ENCODE data around the gene CROCC. TPM values are rescaled to one million over a fixed set of nuclear protein-coding genes. Genes with fewer than 3 reads are reported as not detected.
"Not testable (repeated sequence)": the region's sequence is repeated elsewhere in the genome, so short reads cannot be mapped to it uniquely, and the experiment has no call there.

The CROCC gene
- total and polyA plus RNA-seq, 4 donors: 2.9 to 8.3 (median 5.1) TPM

- peak within 1 kb of the TSS in 1 of 3 donors; percentile 48 for H3K4me3 ChIP-seq (ENCODE audit: low read depth in 1 of 3, low read length in 3 of 3)
- not testable (repeated sequence) for H3K27me3 ChIP-seq (ENCODE audit: control insufficient read depth in 4 of 4, insufficient read depth in 4 of 4, low read length in 3 of 4); H3K36me3 ChIP-seq (ENCODE audit: control insufficient read depth in 4 of 4, insufficient read depth in 3 of 4, low read depth in 1 of 4, low read length in 3 of 4); H3K9me3 ChIP-seq (ENCODE audit: control insufficient read depth in 4 of 4, low read length in 3 of 4)
- peak; percentile 76 for DNase-seq (ENCODE audit: low spot score)
- TF ChIP-seq YY1 (IDR thresholded peaks at IDR 0.05) (peak; percentile 80), HNF4A (conservative IDR thresholded peaks at IDR 0.05) (peak; percentile 4 to 36), SP1 (IDR thresholded peaks at IDR 0.05) (peak; percentile 72), TAF1 (conservative IDR thresholded peaks at IDR 0.05) (peak; percentile 46), RXRA (IDR thresholded peaks at IDR 0.05) (peak; percentile 33 to 61), GABPA (IDR thresholded peaks at IDR 0.05 in 1 of 2, conservative IDR thresholded peaks at IDR 0.05 in 1 of 2) (peak; percentile 32 to 59)
- TF ChIP-seq, protein P1, sequence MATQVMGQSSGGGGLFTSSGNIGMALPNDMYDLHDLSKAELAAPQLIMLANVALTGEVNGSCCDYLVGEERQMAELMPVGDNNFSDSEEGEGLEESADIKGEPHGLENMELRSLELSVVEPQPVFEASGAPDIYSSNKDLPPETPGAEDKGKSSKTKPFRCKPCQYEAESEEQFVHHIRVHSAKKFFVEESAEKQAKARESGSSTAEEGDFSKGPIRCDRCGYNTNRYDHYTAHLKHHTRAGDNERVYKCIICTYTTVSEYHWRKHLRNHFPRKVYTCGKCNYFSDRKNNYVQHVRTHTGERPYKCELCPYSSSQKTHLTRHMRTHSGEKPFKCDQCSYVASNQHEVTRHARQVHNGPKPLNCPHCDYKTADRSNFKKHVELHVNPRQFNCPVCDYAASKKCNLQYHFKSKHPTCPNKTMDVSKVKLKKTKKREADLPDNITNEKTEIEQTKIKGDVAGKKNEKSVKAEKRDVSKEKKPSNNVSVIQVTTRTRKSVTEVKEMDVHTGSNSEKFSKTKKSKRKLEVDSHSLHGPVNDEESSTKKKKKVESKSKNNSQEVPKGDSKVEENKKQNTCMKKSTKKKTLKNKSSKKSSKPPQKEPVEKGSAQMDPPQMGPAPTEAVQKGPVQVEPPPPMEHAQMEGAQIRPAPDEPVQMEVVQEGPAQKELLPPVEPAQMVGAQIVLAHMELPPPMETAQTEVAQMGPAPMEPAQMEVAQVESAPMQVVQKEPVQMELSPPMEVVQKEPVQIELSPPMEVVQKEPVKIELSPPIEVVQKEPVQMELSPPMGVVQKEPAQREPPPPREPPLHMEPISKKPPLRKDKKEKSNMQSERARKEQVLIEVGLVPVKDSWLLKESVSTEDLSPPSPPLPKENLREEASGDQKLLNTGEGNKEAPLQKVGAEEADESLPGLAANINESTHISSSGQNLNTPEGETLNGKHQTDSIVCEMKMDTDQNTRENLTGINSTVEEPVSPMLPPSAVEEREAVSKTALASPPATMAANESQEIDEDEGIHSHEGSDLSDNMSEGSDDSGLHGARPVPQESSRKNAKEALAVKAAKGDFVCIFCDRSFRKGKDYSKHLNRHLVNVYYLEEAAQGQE (IDR thresholded peaks at IDR 0.05): peak; percentile 30
- TF ChIP-seq, protein P2, sequence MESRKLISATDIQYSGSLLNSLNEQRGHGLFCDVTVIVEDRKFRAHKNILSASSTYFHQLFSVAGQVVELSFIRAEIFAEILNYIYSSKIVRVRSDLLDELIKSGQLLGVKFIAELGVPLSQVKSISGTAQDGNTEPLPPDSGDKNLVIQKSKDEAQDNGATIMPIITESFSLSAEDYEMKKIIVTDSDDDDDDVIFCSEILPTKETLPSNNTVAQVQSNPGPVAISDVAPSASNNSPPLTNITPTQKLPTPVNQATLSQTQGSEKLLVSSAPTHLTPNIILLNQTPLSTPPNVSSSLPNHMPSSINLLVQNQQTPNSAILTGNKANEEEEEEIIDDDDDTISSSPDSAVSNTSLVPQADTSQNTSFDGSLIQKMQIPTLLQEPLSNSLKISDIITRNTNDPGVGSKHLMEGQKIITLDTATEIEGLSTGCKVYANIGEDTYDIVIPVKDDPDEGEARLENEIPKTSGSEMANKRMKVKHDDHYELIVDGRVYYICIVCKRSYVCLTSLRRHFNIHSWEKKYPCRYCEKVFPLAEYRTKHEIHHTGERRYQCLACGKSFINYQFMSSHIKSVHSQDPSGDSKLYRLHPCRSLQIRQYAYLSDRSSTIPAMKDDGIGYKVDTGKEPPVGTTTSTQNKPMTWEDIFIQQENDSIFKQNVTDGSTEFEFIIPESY (IDR thresholded peaks at IDR 0.05): peak; percentile 36
- peak within 1 kb of the TSS; percentile 86 for H3K27ac ChIP-seq (ENCODE audit: low read depth in 1 of 2, low read length in 2 of 2)
- H3K4me1 ChIP-seq (ENCODE audit: control insufficient read depth in 4 of 4, insufficient read depth in 4 of 4, low read length in 3 of 4): peaks cover 0 to 20% (median 7%) of the 10 kb centered on the region in 4 donors
- peak within 1 kb of the TSS; percentile 61 to 90 for H3K9ac ChIP-seq (ENCODE audit: low read depth in 1 of 2, low read length in 2 of 2)
- under 1% methylated on average over 21 of the region's 39 CpGs for WGBS
Measured at GRCh38 chr1:16895598-16896315, 26.0 kb upstream of the CROCC start, which contains the start of gene RNU1-2. Gene RNU1-2, plus strand, starts transcription at chr1:16895980.

DNA sequence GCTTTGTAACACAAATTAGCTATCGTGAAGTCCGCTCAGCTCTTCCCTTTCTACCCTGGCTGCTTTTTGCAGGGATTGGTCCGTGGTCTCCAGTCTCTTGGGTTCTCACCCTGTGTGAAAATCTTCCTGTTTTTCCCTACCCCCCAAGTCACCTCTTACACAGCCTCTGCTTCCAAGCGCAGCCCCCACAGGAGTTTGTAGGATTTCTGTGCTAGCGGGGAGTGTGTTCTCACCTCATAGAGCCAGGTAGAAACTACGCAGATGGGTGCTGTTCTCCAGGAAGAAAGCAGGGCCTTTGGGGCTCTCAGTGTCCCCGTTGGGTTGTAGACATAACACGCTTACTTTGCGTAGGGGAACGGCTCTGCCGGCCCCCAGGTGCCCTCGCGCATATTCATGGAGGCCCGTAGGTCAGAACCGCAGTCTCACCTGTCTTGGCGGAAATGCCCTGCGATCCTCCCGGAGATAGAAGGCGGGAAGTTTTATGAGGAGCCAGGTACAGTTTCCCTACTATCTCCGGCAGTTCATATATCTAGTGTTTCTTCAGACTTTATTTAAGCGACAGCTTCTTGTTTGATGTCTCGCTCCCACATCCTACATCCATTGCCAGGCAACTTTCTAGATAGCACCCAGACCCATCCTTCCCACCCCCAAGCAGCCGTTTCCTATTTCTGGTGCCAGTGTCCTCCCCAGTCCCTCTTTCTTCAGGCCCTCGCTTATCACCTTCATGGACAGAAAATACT lies 25.2 kb upstream of the CROCC start:
- H3K9ac ChIP-seq (ENCODE audit: low read depth in 1 of 2, low read length in 2 of 2): peak overlapping the region in 1 of 2 donors; percentile 38
- 22% methylated on average over 23 of the region's 24 CpGs for WGBS

GRCh38 chr1:16897653-16898052 lies 24.1 kb upstream of the CROCC start:
- H3K4me3 ChIP-seq (ENCODE audit: low read depth in 1 of 3, low read length in 3 of 3); H3K27ac ChIP-seq (ENCODE audit: low read depth in 1 of 2, low read length in 2 of 2); H3K36me3 ChIP-seq (ENCODE audit: control insufficient read depth in 4 of 4, insufficient read depth in 3 of 4, low read depth in 1 of 4, low read length in 3 of 4); H3K9ac ChIP-seq (ENCODE audit: low read depth in 1 of 2, low read length in 2 of 2); H3K9me3 ChIP-seq (ENCODE audit: control insufficient read depth in 4 of 4, low read length in 3 of 4); DNase-seq (ENCODE audit: low spot score); H3K27me3 ChIP-seq (ENCODE audit: control insufficient read depth in 4 of 4, insufficient read depth in 4 of 4, low read length in 3 of 4): not testable (repeated sequence)
- peaks cover 0 to 16% (median 7%) of the 10 kb centered on the region in 4 donors for H3K4me1 ChIP-seq (ENCODE audit: control insufficient read depth in 4 of 4, insufficient read depth in 4 of 4, low read length in 3 of 4)
- 73% methylated on average over 1 of the region's 1 CpG for WGBS

More for the DNA sequence above, 25.2 kb upstream of the CROCC start:
- not testable (repeated sequence) for H3K36me3 ChIP-seq (ENCODE audit: control insufficient read depth in 4 of 4, insufficient read depth in 3 of 4, low read depth in 1 of 4, low read length in 3 of 4); H3K27me3 ChIP-seq (ENCODE audit: control insufficient read depth in 4 of 4, insufficient read depth in 4 of 4, low read length in 3 of 4); H3K9me3 ChIP-seq (ENCODE audit: control insufficient read depth in 4 of 4, low read length in 3 of 4); H3K4me3 ChIP-seq (ENCODE audit: low read depth in 1 of 3, low read length in 3 of 3)
- DNase-seq (ENCODE audit: low spot score): peak; percentile 49
- Histone ChIP-seq H3K4me1 (ENCODE audit: control insufficient read depth in 4 of 4, insufficient read depth in 4 of 4, low read length in 3 of 4) (peaks cover 0 to 16% (median 7%) of the 10 kb centered on the region in 4 donors), H3K27ac (ENCODE audit: low read depth in 1 of 2, low read length in 2 of 2) (peak overlapping the region; percentile 68 to 71)

DNA sequence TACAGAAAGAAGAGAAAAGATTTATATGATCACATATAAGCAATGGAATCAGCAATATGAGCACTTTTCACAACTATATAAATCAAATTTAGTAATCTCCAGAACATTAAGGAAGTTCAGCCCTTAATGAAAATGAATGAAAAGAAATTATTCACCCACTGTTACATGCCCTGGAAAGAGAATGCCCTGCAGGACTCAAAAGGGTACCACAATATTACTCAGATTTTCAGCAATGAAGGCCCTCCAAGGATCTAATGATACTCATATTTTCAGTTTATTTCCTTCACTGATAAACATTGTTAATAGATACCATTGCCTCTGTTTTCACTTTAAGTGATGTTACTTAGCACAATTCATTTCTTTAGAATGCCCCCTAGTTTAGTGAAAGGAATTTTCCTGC lies 23.4 kb upstream of the CROCC start:
- H3K9me3 ChIP-seq (ENCODE audit: control insufficient read depth in 4 of 4, low read length in 3 of 4); H3K27ac ChIP-seq (ENCODE audit: low read depth in 1 of 2, low read length in 2 of 2); H3K9ac ChIP-seq (ENCODE audit: low read depth in 1 of 2, low read length in 2 of 2); H3K4me3 ChIP-seq (ENCODE audit: low read depth in 1 of 3, low read length in 3 of 3); H3K36me3 ChIP-seq (ENCODE audit: control insufficient read depth in 4 of 4, insufficient read depth in 3 of 4, low read depth in 1 of 4, low read length in 3 of 4); DNase-seq (ENCODE audit: low spot score); H3K27me3 ChIP-seq (ENCODE audit: control insufficient read depth in 4 of 4, insufficient read depth in 4 of 4, low read length in 3 of 4): not testable (repeated sequence)
- H3K4me1 ChIP-seq (ENCODE audit: control insufficient read depth in 4 of 4, insufficient read depth in 4 of 4, low read length in 3 of 4): peaks cover 0 to 20% (median 9%) of the 10 kb centered on the region in 4 donors

DNA sequence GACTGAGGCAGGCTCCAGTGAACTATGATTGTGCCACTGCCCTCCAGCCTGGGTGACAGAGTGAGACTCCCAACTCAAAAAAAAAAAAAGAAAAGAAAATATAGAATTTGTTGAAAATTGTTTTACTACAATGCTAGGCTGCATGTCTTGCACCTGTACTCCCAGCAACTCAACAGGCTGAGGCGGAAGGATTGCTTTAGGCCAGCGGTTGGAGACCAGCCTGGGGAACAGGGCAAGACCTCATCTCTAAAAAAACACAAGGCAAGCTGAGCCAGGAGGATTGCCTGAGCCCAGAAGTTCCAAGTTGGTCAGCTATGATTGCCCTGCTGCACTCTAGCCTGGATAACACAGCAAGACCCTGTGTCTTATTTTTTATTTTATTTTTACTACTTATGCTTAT lies 22.7 kb upstream of the CROCC start:
- peaks cover 0 to 26% (median 12%) of the 10 kb centered on the region in 4 donors for H3K4me1 ChIP-seq (ENCODE audit: control insufficient read depth in 4 of 4, insufficient read depth in 4 of 4, low read length in 3 of 4)
- H3K9ac ChIP-seq (ENCODE audit: low read depth in 1 of 2, low read length in 2 of 2); DNase-seq (ENCODE audit: low spot score): not testable (repeated sequence)

More for the DNA sequence above, 22.7 kb upstream of the CROCC start:
- WGBS: 81% methylated on average over 2 of the region's 2 CpGs
- not testable (repeated sequence) for H3K27me3 ChIP-seq (ENCODE audit: control insufficient read depth in 4 of 4, insufficient read depth in 4 of 4, low read length in 3 of 4); H3K36me3 ChIP-seq (ENCODE audit: control insufficient read depth in 4 of 4, insufficient read depth in 3 of 4, low read depth in 1 of 4, low read length in 3 of 4); H3K27ac ChIP-seq (ENCODE audit: low read depth in 1 of 2, low read length in 2 of 2); H3K9me3 ChIP-seq (ENCODE audit: control insufficient read depth in 4 of 4, low read length in 3 of 4); H3K4me3 ChIP-seq (ENCODE audit: low read depth in 1 of 3, low read length in 3 of 3)
